ENCODE data around the gene TLR6.

The TLR6 gene

DNA sequence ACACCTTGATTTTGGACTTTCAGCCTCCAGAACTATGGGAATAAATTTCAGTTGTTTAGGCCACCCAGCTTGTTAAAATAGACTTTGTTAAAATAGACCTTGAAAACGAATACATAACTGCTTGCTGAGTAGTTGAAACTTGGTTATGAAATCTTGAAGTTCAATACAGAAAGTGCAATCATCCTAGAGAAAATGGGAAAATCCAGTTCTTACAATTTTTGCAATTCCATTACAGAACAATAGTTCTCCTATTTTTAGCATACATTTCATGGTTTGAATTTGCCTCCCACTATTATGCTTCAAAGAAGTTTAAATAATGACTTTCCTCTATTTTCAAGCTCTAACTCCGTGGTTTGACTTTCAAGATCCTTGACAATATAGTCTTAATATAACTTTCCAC is 62.6 kb downstream of the TLR6 start:
- H3K4me3 ChIP-seq (ENCODE audit: insufficient read depth, low read depth, low read length, poor library complexity, severe bottlenecking): no peak overlapping the region
- peaks cover 7% of the 10 kb centered on the region for H3K9me3 ChIP-seq (ENCODE audit: control insufficient read depth, low read length)
- no peak overlapping the region for H3K27ac ChIP-seq (ENCODE audit: insufficient read depth, low read length, poor library complexity, severe bottlenecking)
- H3K36me3 ChIP-seq (ENCODE audit: control insufficient read depth, insufficient read depth, low read length): peaks cover 14% of the 10 kb centered on the region
- H3K27me3 ChIP-seq (replicated peaks; ENCODE audit: control insufficient read depth, insufficient read depth, low read length, poor library complexity, severe bottlenecking): no peaks in the 10 kb centered on the region
- H3K4me1 ChIP-seq (ENCODE audit: control insufficient read depth, insufficient read depth, low read length, poor library complexity, severe bottlenecking): no peaks in the 10 kb centered on the region
- no peak for DNase-seq

DNA sequence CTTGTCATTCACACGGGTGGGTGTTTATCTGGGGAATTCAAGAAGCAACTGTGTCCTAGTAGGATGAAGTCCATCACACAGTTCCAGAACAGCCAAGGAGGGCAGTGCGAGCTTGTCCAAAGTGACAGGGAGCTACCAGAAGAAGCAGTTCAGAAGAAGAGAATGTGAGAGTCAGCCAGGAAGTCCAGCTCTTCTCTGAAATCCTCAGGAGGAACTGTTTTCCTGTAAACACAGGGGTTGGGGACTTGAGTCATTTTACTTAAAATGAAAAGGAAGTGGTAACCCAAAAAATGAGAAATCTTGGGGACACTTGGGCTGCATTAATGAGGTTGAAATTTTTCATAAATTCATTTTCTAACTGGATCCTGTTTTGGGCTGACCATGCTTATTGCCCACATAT is 65.6 kb downstream of the TLR6 start:
- no peaks in the 10 kb centered on the region for H3K36me3 ChIP-seq (ENCODE audit: control insufficient read depth, insufficient read depth, low read length)
- no peak for DNase-seq
- no peak overlapping the region for H3K27ac ChIP-seq (ENCODE audit: insufficient read depth, low read length, poor library complexity, severe bottlenecking)
- H3K4me1 ChIP-seq (ENCODE audit: control insufficient read depth, insufficient read depth, low read length, poor library complexity, severe bottlenecking): no peaks in the 10 kb centered on the region
- no peaks in the 10 kb centered on the region for H3K27me3 ChIP-seq (replicated peaks; ENCODE audit: control insufficient read depth, insufficient read depth, low read length, poor library complexity, severe bottlenecking)
- no peak overlapping the region for H3K4me3 ChIP-seq (ENCODE audit: insufficient read depth, low read depth, low read length, poor library complexity, severe bottlenecking)
- H3K9me3 ChIP-seq (ENCODE audit: control insufficient read depth, low read length): peaks cover 7% of the 10 kb centered on the region

- Histone ChIP-seq H3K9me3 (ENCODE audit: control insufficient read depth, low read length) (no peaks in the 10 kb centered on the region), H3K27me3 (replicated peaks; ENCODE audit: control insufficient read depth, insufficient read depth, low read length, poor library complexity, severe bottlenecking) (no peaks in the 10 kb centered on the region), H3K36me3 (ENCODE audit: control insufficient read depth, insufficient read depth, low read length) (no peaks in the 10 kb centered on the region), H3K4me1 (ENCODE audit: control insufficient read depth, insufficient read depth, low read length, poor library complexity, severe bottlenecking) (no peaks in the 10 kb centered on the region), H3K27ac (ENCODE audit: insufficient read depth, low read length, poor library complexity, severe bottlenecking) (no peak overlapping the region), H3K4me3 (ENCODE audit: insufficient read depth, low read depth, low read length, poor library complexity, severe bottlenecking) (no peak overlapping the region)
- no peak for DNase-seq
These were observed 68.3 kb downstream of the TLR6 start for GRCh38 chr4:38788317-38788716.

DNA sequence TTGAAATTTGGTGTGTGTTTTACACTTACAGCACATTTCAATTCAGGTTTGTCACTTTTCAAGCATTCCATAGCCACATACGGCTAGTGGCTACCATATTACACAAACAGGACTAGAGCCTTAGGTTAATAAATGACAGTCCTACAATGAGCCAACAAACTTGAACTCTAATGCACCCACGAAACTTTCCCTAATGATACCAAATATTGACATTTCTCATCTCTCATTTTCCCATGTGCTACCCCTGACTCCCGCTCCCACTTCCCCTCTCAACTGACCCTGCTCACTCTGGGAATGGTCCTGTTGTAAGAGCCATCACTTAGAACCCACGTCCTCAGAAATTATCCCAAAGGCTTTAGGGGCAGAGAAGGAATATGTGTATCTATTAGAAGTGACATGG is 68.9 kb downstream of the TLR6 start:
- H3K4me1 ChIP-seq (ENCODE audit: control insufficient read depth, insufficient read depth, low read length, poor library complexity, severe bottlenecking): peaks cover 2% of the 10 kb centered on the region
- H3K27ac ChIP-seq (ENCODE audit: insufficient read depth, low read length, poor library complexity, severe bottlenecking): no peak overlapping the region
- DNase-seq: no peak
- H3K36me3 ChIP-seq (ENCODE audit: control insufficient read depth, insufficient read depth, low read length): no peaks in the 10 kb centered on the region
- H3K4me3 ChIP-seq (ENCODE audit: insufficient read depth, low read depth, low read length, poor library complexity, severe bottlenecking): no peak overlapping the region
- no peaks in the 10 kb centered on the region for H3K27me3 ChIP-seq (replicated peaks; ENCODE audit: control insufficient read depth, insufficient read depth, low read length, poor library complexity, severe bottlenecking)
- no peaks in the 10 kb centered on the region for H3K9me3 ChIP-seq (ENCODE audit: control insufficient read depth, low read length)

DNA sequence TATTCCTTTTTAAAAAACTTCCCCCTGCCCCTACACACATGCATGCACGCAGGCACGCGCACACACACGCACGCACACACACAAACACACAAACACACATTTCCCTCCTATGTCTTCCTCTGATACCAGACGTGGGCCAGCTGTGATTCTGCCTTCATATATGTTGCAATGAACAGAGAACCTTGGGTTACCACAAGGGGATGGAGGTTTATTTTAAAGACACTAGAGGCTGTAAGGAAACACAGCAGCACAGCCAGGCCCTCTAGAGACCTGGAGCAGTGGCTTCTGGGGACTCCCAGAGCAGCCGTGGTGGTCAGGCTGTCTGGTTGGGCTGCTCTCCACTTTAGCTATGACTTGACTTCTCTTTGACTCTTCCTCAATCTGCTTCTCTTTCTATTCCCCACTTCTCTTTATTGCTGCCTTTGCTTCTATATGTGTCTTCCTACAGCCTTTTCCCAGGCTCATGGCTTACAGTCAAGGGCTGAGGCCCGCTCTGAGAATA is 70.7 kb downstream of the TLR6 start:
- H3K4me3 ChIP-seq (ENCODE audit: insufficient read depth, low read depth, low read length, poor library complexity, severe bottlenecking): no peak overlapping the region

DNA sequence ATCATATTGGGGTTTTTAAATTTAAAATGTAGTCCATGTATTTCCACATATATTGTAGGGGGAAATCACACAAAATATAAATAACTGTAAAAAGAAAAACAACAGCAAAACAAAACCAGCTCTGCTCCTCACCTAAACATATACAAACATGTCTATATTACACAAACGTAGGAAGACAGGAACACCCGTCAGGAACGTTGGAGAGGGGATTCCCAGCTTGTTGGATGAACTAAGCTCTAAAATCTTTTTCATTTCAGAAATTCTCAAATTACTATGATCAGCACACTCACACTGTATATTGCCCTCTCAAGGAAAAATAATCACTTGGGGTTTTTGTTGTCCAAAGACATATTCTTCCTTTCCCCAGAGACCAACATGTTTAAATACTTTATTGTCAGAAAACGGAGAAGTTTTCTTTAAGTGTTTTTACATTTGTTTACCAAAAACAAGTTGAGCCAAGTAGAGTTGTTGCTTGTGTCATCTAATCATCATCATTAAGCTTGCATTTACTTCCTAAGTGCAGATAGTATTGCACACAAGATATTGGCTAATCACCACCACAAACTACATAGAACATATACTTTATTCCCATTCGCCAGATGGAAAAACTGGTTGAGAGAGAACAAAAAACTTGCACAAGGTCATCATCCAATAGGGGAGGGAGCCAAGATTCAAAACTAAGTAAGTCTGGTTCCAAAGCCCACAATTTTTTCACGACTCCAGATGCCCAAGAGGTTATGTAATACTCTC is 71.4 kb downstream of the TLR6 start:
- Histone ChIP-seq H3K4me1 (ENCODE audit: control insufficient read depth, insufficient read depth, low read length, poor library complexity, severe bottlenecking) (peaks cover 3% of the 10 kb centered on the region), H3K27me3 (replicated peaks; ENCODE audit: control insufficient read depth, insufficient read depth, low read length, poor library complexity, severe bottlenecking) (no peaks in the 10 kb centered on the region), H3K4me3 (ENCODE audit: insufficient read depth, low read depth, low read length, poor library complexity, severe bottlenecking) (no peak overlapping the region), H3K36me3 (ENCODE audit: control insufficient read depth, insufficient read depth, low read length) (no peaks in the 10 kb centered on the region), H3K9me3 (ENCODE audit: control insufficient read depth, low read length) (no peaks in the 10 kb centered on the region), H3K27ac (ENCODE audit: insufficient read depth, low read length, poor library complexity, severe bottlenecking) (no peak overlapping the region)
- no peak for DNase-seq

More for the DNA sequence above, 70.7 kb downstream of the TLR6 start:
- H3K27ac ChIP-seq (ENCODE audit: insufficient read depth, low read length, poor library complexity, severe bottlenecking): no peak overlapping the region
- no peaks in the 10 kb centered on the region for H3K27me3 ChIP-seq (replicated peaks; ENCODE audit: control insufficient read depth, insufficient read depth, low read length, poor library complexity, severe bottlenecking)
- H3K36me3 ChIP-seq (ENCODE audit: control insufficient read depth, insufficient read depth, low read length): no peaks in the 10 kb centered on the region
- no peaks in the 10 kb centered on the region for H3K9me3 ChIP-seq (ENCODE audit: control insufficient read depth, low read length)
- DNase-seq: no peak
- H3K4me1 ChIP-seq (ENCODE audit: control insufficient read depth, insufficient read depth, low read length, poor library complexity, severe bottlenecking): peaks cover 3% of the 10 kb centered on the region

- peaks cover 3% of the 10 kb centered on the region for H3K4me1 ChIP-seq (ENCODE audit: control insufficient read depth, insufficient read depth, low read length, poor library complexity, severe bottlenecking)
- H3K27ac ChIP-seq (ENCODE audit: insufficient read depth, low read length, poor library complexity, severe bottlenecking): no peak overlapping the region
- no peaks in the 10 kb centered on the region for H3K27me3 ChIP-seq (replicated peaks; ENCODE audit: control insufficient read depth, insufficient read depth, low read length, poor library complexity, severe bottlenecking)
- H3K36me3 ChIP-seq (ENCODE audit: control insufficient read depth, insufficient read depth, low read length): no peaks in the 10 kb centered on the region
- no peak for DNase-seq
- H3K9me3 ChIP-seq (ENCODE audit: control insufficient read depth, low read length): no peaks in the 10 kb centered on the region
- H3K4me3 ChIP-seq (ENCODE audit: insufficient read depth, low read depth, low read length, poor library complexity, severe bottlenecking): no peak overlapping the region
These were observed 72.5 kb downstream of the TLR6 start for GRCh38 chr4:38784141-38784540.

GRCh38 chr4:38783109-38783460 is 73.5 kb downstream of the TLR6 start:
- no peak for DNase-seq
- H3K27ac ChIP-seq (ENCODE audit: insufficient read depth, low read length, poor library complexity, severe bottlenecking): no peak overlapping the region
- H3K4me1 ChIP-seq (ENCODE audit: control insufficient read depth, insufficient read depth, low read length, poor library complexity, severe bottlenecking): peaks cover 3% of the 10 kb centered on the region
- no peaks in the 10 kb centered on the region for H3K27me3 ChIP-seq (replicated peaks; ENCODE audit: control insufficient read depth, insufficient read depth, low read length, poor library complexity, severe bottlenecking)
- no peak overlapping the region for H3K4me3 ChIP-seq (ENCODE audit: insufficient read depth, low read depth, low read length, poor library complexity, severe bottlenecking)
- no peaks in the 10 kb centered on the region for H3K36me3 ChIP-seq (ENCODE audit: control insufficient read depth, insufficient read depth, low read length)
- H3K9me3 ChIP-seq (ENCODE audit: control insufficient read depth, low read length): no peaks in the 10 kb centered on the region

GRCh38 chr4:38782452-38783108 is 74.0 kb downstream of the TLR6 start, which contains the start of gene TLR10:
Gene TLR10 (minus strand): TSS chr4:38782990. CDS start chr4:38775590, 7,400 bp downstream.
- no peaks in the 10 kb centered on the region for H3K27me3 ChIP-seq (replicated peaks; ENCODE audit: control insufficient read depth, insufficient read depth, low read length, poor library complexity, severe bottlenecking)
- H3K9me3 ChIP-seq (ENCODE audit: control insufficient read depth, low read length): no peaks in the 10 kb centered on the region
- H3K36me3 ChIP-seq (ENCODE audit: control insufficient read depth, insufficient read depth, low read length): no peaks in the 10 kb centered on the region
- DNase-seq: no peak
- no peak within 1 kb of the TSS for H3K4me3 ChIP-seq (ENCODE audit: insufficient read depth, low read depth, low read length, poor library complexity, severe bottlenecking)
- no peak within 1 kb of the TSS for H3K27ac ChIP-seq (ENCODE audit: insufficient read depth, low read length, poor library complexity, severe bottlenecking)
- peaks cover 3% of the 10 kb centered on the region for H3K4me1 ChIP-seq (ENCODE audit: control insufficient read depth, insufficient read depth, low read length, poor library complexity, severe bottlenecking)

DNA sequence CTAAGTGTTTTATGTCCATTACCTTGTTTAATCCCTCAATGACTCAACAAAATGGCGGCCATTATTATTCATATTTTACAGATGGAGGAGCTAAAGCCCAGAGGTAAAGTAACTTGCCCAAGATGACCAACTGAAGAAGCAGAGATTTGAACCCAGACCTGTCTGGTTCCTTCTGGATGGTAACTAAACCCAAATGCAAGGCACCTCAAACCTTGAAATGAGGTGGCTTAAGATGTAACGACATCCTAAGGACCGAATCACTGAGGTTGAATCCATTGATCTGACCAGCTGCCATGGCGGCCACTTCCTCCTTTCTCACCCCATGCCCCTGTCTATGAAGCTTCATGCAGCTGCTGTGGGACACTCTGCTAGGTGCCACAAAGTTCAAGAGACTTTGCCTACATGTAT is 74.8 kb downstream of the TLR6 start:
- Histone ChIP-seq H3K27ac (ENCODE audit: insufficient read depth, low read length, poor library complexity, severe bottlenecking) (no peak overlapping the region), H3K4me1 (ENCODE audit: control insufficient read depth, insufficient read depth, low read length, poor library complexity, severe bottlenecking) (peaks cover 3% of the 10 kb centered on the region), H3K4me3 (ENCODE audit: insufficient read depth, low read depth, low read length, poor library complexity, severe bottlenecking) (no peak overlapping the region), H3K36me3 (ENCODE audit: control insufficient read depth, insufficient read depth, low read length) (no peaks in the 10 kb centered on the region), H3K27me3 (replicated peaks; ENCODE audit: control insufficient read depth, insufficient read depth, low read length, poor library complexity, severe bottlenecking) (no peaks in the 10 kb centered on the region), H3K9me3 (ENCODE audit: control insufficient read depth, low read length) (no peaks in the 10 kb centered on the region)
- DNase-seq: no peak

Measured in effector memory CD4-positive, alpha-beta T cell (primary cell).